Ovary (tissue), 9 donors: ENCODE measurements around the gene CXXC4. TPM values are rescaled to one million over a fixed set of nuclear protein-coding genes. Genes with fewer than 3 reads are reported as not detected.

ENCODE experiments used
- DNase-seq, 5 donors: peaks; one replicate each; pipeline ENCODE4 v3.0.0-alpha.2; 2019 to 2020
- H3K27ac ChIP-seq, 2 donors: fragments of 200-600 bp; one replicate each; pipeline versions ENCODE4 v1.5.1 to v1.8.0; 2019 to 2022
- H3K27me3 ChIP-seq: fragments of 200-600 bp; one replicate; pipeline ENCODE4 v1.8.0; 2022
- H3K36me3 ChIP-seq: fragments of 200-600 bp; sonication (generic); one replicate; pipeline ENCODE4 v1.5.1; 2019
- H3K4me1 ChIP-seq: one replicate; pipeline ENCODE4 v1.8.1; 2013; ENCODE audit warnings: mild to moderate bottlenecking, moderate library complexity; ENCODE audit not compliant: insufficient read depth
- H3K4me3 ChIP-seq: fragments of 200-600 bp; sonication (generic); one replicate; pipeline ENCODE4 v1.5.1; 2017
- H3K9me3 ChIP-seq, 2 donors: fragments of 200-600 bp in 1 of 2; sonication (generic) in 1 of 2; one replicate each; pipeline versions ENCODE4 v1.5.1 to v1.8.1; 2013 to 2019; ENCODE audit warnings: mild to moderate bottlenecking in 1 of 2, moderate library complexity in 1 of 2
- EP300 ChIP-seq: sonication (generic); formaldehyde crosslinking; IDR thresholded peaks from one replicate; pipeline ENCODE4 v1.6.1; 2017; ENCODE audit warnings: antibody characterized with exemption
- POLR2A ChIP-seq: fragments of 450-650 bp; IDR thresholded peaks from one replicate; pipeline ENCODE4 v1.6.1; 2017; ENCODE audit warnings: antibody characterized with exemption, mild to moderate bottlenecking, moderate library complexity
- WGBS, 3 donors: extraction: QIAGEN DNeasy Blood & Tissue Kit in 1 of 3; methylation state at CpG; one replicate each; pipeline versions ENCODE4 v1.1.5 to v1.1.7; 2013 to 2017; 5-methylcytosine and 5-hydroxymethylcytosine counted together
- intact Hi-C, 4 donors: fragments of 100-400 bp; cut with DNase I; formaldehyde crosslinking; loops; one replicate each; pipeline versions ENCODE4 v1.11.0 to v1.15.1; 2022 to 2023
- polyA plus RNA-seq, 2 donors: library from polyadenylated mRNA; stranded (reverse); fragments of 200-250 nt in 1 of 2; fragments of 350-450 nt in 1 of 2; fragmentation: Illumina TruSeq in 1 of 2; extraction: RNeasy Lipid Tissue Mini Kit (QIAGEN cat#74804) in 1 of 2; gene quantifications; one replicate each; pipeline ENCODE4 v1.2.3, GENCODE V29; 2013 to 2014
- total RNA-seq, 7 donors: library from RNA; depleted of rRNA in 2 of 7; stranded (reverse); fragments of >200 nt in 2 of 7; fragmentation: NEBNext Ultra II Directional in 3 of 7; extraction: Animal tissue kit (Norgen Biotek cat#: 25700) in 3 of 7; gene quantifications; one replicate each; pipeline versions ENCODE4 v1.1.0 to v1.2.4, GENCODE V29; 2016 to 2023
- TF ChIP-seq, protein P1 (sequence below), 3 donors: fragments of 450-650 bp in 2 of 3; fragments of 200-600 bp in 1 of 3; IDR thresholded peaks; one replicate each; pipeline versions ENCODE4 v1.5.1 to v1.8.0; 2016 to 2022; ENCODE audit warnings: antibody characterized with exemption in 3 of 3, mild to moderate bottlenecking in 1 of 3
- donor health status: DM: no; HTN: no; CAD: no; lungs with moderate emphysema.
- donor health status: DM: no; HTN: no; CAD: no.
- donor health status: Bipolar disorder and iron deficiency.
- donor health status: DM: yes; HTN: yes; CAD: no.
- donor health status: DM: no; HTN: no; CAD: no.
- donor health status: DM: yes; HTN: yes; CAD: no.

The CXXC4 gene
- total and polyA plus RNA-seq, 9 donors, result 1.3 to 10.6 (median 2.3) TPM

DNA sequence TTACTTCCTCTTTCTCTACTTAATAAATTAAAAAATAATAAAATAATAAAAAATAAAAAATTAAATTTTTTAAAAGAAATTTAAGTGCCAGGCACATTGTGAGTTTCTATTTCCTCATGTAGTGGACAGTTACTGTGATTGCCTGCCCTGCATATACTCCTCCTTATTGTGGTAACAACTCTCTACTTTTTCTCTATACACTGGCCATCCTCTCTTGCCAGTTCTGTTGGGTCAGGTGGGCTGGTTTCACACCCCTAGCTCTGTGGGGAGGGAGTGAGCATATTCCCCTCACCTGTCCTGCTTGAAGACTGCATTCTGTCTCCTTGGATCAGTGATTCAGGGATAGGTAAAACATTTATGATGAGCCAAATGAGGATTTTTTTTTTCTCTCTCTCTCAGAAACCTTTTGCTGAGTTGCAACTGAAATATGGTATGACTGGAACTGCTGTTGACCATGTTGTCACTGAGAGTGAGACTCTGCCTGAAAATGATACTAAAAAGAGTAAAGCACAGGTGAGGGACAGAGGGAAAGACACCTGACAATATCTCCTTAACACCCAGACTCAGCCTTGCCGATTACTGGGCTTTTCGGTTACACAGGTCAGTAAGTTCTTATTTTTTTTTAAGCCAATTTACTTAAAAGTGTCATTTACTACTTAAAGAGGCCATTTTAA is 37.2 kb downstream of the CXXC4 start:
- 45 to 69% (median 63%) methylated on average over 2 of the region's 2 CpGs for WGBS, 3 donors
- intact Hi-C loops, result no loop called here
- H3K4me3 ChIP-seq, result no peak overlapping the region
- H3K27ac ChIP-seq, result no peak overlapping the region
- H3K36me3 ChIP-seq, result no peaks in the 10 kb centered on the region
- no peaks in the 10 kb centered on the region for H3K27me3 ChIP-seq
- no peaks in the 10 kb centered on the region for H3K9me3 ChIP-seq
- no peaks in the 10 kb centered on the region for H3K4me1 ChIP-seq
- TF ChIP-seq, protein P1, sequence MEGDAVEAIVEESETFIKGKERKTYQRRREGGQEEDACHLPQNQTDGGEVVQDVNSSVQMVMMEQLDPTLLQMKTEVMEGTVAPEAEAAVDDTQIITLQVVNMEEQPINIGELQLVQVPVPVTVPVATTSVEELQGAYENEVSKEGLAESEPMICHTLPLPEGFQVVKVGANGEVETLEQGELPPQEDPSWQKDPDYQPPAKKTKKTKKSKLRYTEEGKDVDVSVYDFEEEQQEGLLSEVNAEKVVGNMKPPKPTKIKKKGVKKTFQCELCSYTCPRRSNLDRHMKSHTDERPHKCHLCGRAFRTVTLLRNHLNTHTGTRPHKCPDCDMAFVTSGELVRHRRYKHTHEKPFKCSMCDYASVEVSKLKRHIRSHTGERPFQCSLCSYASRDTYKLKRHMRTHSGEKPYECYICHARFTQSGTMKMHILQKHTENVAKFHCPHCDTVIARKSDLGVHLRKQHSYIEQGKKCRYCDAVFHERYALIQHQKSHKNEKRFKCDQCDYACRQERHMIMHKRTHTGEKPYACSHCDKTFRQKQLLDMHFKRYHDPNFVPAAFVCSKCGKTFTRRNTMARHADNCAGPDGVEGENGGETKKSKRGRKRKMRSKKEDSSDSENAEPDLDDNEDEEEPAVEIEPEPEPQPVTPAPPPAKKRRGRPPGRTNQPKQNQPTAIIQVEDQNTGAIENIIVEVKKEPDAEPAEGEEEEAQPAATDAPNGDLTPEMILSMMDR (IDR thresholded peaks at IDR 0.05), result no peak
- no peak for DNase-seq

DNA sequence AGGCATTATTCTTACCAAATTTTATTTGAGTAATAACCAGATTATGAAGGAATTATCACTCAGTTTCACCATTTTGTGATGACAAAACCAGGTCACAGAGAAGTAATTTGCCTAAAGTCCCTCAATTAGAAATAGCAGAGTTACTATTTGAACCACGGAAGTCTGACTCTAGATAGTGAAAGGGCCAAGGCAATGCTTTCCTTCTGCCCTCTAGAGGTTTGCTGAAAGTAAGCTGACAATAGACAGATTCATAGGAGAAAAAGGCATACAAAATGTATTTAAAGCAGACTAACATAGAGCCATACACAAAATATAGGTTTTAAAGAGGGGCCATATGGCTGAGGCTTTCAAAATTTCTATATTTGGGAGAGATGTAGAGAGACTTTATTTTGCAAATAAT is 43.1 kb downstream of the CXXC4 start:
- 35 to 45% (median 36%) methylated on average over 1 of the region's 1 CpG for WGBS, 3 donors
- Histone ChIP-seq H3K36me3 (no peaks in the 10 kb centered on the region), H3K27ac (no peak overlapping the region), H3K4me1 (no peaks in the 10 kb centered on the region), H3K4me3 (no peak overlapping the region), H3K27me3 (no peaks in the 10 kb centered on the region), H3K9me3 (no peaks in the 10 kb centered on the region)
- intact Hi-C loops, result no loop called here
- TF ChIP-seq, protein P1 (IDR thresholded peaks at IDR 0.05), result no peak
- TF ChIP-seq POLR2A, result no peak
- no peak for TF ChIP-seq EP300
- DNase-seq, result no peak

DNA sequence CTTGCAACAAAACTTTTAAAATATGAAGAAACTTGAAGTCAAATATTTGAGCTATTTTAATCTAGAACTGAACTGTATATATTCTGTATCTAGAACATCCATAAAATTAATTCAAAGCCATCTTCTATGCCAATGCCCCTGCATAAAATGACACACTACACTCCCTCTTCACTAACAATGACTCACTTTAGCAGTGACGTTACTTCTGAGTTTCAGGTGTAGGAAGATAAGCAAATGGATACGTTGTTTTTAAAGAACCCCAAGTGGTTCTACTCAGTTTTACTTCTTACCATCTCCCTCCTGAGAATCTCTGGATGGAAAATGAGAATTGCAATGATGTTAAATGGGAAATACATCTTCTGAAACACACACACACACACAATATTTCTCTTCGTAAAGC is 45.2 kb downstream of the CXXC4 start:
- Histone ChIP-seq H3K4me3 (no peak overlapping the region), H3K27me3 (no peaks in the 10 kb centered on the region), H3K9me3 (no peaks in the 10 kb centered on the region), H3K4me1 (no peaks in the 10 kb centered on the region), H3K27ac (no peak overlapping the region), H3K36me3 (no peaks in the 10 kb centered on the region)
- TF ChIP-seq, protein P1 (IDR thresholded peaks at IDR 0.05), result no peak
- no peak for TF ChIP-seq POLR2A
- no peak for TF ChIP-seq EP300
- intact Hi-C loops, result no loop called here
- 74 to 80% (median 76%) methylated on average over 3 of the region's 3 CpGs for WGBS, 3 donors
- DNase-seq, result no peak

DNA sequence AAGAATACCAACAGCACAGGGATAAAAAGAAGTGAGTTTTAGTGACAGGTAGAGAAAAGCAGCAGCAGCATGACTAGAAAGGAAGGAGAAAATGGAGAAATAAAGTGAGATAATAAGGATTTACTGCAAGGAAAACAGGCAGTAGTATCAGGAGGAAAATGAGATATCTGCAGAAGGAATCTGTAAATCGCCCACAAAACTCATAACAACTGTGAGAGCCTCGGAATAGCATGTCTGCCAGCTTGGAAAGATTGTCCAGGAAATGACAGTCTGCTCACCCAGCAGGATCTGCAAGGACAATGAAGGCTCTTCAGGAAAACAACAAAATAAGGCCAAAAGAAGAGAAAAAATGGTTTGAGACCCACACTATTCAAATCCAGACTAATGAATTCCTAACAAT is 47.4 kb downstream of the CXXC4 start:
- TF ChIP-seq POLR2A (no peak), EP300 (no peak)
- TF ChIP-seq, protein P1 (IDR thresholded peaks at IDR 0.05), result no peak
- intact Hi-C loops, result no loop called here

More for the DNA sequence above, 47.4 kb downstream of the CXXC4 start:
- Histone ChIP-seq H3K36me3 (no peaks in the 10 kb centered on the region), H3K27me3 (no peaks in the 10 kb centered on the region), H3K9me3 (no peaks in the 10 kb centered on the region), H3K4me3 (no peak overlapping the region), H3K27ac (no peak overlapping the region), H3K4me1 (no peaks in the 10 kb centered on the region)
- DNase-seq, result no peak
- WGBS, 3 donors, result 14 to 32% (median 22%) methylated on average over 2 of the region's 2 CpGs
